Pons (tissue), 1 donor: ENCODE results near the gene ZPBP.
A peak's percentile ranks its signal among the peaks of the same experiment; 100 is the strongest.

Experiments
- DNase-seq: peaks from one replicate; pipeline ENCODE4 v3.0.0-alpha.2; 2016; ENCODE audit warnings: low spot score

Gene ZPBP, protein sequence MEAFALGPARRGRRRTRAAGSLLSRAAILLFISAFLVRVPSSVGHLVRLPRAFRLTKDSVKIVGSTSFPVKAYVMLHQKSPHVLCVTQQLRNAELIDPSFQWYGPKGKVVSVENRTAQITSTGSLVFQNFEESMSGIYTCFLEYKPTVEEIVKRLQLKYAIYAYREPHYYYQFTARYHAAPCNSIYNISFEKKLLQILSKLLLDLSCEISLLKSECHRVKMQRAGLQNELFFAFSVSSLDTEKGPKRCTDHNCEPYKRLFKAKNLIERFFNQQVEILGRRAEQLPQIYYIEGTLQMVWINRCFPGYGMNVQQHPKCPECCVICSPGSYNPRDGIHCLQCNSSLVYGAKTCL

DNA sequence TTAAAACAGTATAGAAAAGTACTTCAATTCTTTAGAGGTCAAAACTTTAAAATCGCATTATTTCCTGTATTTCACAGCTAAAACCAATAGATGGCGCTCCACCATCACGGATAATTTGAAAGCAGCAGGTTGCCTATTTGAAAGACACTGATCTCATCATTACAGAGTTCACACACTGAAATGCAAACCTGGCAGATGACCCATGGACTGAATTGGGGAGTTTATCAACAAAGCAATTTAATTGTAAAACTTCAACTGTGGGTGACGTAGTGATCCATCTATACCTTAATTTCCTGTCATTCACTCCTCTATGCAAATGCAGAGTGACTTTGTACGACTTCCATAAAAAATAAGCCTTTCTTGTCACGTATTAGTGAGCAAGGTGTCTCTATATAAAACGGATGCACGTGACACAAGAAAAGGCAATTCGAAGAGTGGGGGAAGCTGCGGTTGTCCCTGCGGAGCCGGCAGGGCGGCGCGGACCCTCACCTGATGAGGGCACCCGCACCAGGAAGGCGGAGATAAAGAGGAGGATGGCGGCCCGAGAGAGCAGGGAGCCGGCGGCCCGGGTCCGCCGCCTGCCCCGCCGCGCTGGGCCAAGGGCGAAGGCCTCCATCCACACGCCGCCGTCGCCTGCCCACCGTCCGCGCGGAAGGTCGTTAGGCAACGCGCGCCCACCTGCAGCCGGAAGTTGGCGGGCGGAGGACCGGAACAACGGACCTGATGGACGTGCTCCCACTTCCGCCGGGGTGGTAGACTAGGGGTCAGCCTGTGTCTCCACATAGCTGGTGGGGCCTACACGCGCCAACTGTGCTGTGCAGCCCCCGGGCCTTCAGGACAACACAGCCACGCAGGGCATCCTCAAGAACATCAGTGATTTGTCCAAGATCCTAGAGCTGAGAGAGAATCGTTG lies at the start of gene ZPBP:
TSS of gene ZPBP (minus strand) at position 668 of the 913 bp plus-strand sequence. CDS start at position 616, 52 bp downstream.
- peak; percentile 68 for DNase-seq

DNA sequence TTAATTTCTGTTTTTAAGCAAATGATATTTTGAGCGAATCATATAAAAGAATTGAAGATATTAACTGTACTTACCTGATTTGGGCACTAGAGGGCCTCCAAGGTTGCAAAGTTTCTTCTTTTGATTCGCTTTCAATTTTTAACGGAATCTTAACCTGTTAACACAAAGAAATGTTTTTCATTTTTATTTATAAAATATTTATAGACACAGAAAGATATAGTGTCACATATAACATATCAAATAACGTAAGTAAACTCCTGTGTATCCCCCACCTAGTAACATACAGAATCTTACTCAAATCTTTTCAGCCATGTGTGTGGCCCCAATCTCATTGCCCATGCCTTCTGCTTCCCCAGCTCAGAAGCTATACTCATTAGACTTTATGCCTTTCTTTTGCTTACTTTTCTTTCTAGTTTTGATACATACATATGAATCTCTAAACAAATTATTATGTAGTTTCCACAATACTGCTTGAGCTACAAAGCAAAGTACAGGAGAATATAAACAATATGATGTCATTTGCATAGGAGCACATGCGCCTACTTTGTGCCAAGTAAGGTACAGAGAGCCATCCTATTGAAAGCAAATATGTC lies 49.5 kb upstream of the ZPBP start:
- peak; percentile 44 for DNase-seq

DNA sequence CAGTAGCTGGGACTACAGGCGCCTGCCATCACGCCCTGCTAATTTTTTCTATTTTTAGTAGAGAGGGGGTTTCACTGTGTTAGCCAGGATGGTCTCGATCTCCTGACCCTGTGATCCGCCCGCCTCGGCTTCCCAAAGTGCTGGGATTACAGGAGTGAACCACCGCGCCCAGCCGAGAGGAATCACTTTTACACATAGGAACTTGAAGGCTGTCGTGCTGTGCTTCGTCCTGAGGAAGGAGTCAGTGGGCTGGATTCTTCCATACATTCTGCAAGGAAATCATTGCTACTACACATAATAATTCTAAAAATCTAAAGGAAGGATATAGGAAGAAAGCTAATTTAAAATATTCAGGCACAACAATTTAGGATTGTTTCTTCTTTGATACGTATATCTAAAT lies 48.8 kb upstream of the ZPBP start:
- DNase-seq, result no peak

DNA sequence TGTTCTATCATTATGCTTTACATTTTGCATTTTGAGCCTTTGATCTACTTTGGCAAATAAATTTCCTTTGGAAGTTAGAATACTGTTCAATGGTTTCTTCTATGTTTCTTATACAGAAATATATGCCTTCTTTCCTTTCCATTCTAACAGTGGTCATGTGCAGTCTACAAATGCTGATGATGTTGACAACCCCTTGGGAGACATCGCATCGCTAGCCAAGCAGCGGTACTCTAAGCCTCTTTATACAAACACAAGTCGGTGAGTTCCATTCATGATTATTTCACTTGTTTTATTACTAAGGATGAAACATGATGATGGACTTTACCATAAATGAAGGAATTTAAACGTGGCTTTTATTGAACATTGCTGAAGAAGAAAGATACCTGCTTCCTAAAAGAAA lies 48.1 kb upstream of the ZPBP start:
- no peak for DNase-seq

DNA sequence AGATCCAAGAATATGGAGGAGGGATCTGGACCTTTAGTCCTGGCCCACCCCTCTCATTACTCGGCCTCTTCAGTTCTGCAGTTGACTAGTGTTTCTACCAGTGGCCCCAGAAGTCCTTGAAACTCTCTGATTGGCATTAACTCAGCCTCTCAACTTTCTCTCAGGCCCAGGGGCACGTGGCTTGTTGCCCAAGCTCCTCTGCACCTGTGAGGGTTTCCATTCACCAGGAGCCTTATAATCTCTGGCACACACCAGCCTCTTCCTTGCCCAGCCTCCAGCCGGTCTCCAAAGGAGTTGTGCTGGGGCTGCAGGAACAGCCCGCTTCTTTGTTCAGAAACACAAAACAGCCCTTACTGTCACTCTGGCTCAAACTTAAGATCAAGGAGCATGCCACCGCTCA lies 47.6 kb upstream of the ZPBP start:
- DNase-seq, result no peak

DNA sequence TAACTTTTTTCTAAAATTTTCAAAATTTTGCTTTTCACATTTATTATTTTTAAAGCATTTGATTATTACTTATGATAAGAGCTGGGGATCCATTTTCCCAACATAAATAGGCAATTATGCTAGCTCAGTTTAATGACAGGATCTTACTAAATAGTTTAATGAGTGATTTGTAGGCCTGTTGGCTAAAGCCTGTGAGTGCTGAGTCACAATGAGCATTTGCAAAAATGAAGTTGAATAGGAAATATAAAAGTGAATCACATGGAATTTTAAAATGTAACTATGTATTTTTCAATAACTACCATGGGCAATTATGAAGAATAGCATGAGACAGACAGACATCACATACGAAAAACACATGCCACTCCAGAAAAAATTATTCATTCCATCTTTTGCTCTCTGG lies 45.1 kb upstream of the ZPBP start:
- DNase-seq, result no peak

DNA sequence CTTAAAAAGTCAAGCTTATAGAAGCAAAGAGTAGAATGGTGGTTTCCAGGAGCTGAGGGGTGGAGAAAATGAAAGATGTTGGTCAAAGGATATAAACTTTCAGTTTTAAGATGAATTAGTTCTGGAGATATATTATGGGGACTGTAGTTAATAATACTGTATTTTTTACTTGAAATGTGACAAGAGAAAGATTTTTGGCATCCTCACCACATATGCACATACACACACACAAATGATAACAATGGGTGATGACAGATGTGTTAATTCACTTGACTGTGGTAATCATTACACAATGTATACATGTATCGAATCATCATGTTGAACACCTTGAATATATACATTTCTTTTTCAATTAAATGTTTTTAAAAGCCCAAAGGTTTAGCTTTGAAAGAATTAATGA lies 32.7 kb upstream of the ZPBP start:
- no peak for DNase-seq

DNA sequence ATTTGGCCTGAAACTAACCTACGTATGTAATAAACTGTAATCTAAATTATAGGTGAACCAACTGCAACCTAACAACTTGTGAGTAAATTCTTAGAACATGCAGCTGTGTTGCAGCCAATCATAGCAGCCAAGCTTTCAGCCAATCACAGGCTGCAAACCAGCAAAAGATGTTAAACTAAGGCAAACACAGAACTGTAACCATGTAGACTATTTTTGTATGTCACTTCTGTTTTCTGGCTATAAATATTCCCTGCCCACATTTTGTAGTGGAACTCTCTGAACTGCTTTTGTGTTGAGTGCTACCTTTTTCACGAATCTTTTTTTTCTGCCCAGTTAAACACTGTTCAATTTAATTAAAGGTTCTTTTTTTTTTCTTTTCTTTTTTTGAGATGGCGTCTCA lies 28.2 kb upstream of the ZPBP start:
- peak; percentile 24 for DNase-seq

DNA sequence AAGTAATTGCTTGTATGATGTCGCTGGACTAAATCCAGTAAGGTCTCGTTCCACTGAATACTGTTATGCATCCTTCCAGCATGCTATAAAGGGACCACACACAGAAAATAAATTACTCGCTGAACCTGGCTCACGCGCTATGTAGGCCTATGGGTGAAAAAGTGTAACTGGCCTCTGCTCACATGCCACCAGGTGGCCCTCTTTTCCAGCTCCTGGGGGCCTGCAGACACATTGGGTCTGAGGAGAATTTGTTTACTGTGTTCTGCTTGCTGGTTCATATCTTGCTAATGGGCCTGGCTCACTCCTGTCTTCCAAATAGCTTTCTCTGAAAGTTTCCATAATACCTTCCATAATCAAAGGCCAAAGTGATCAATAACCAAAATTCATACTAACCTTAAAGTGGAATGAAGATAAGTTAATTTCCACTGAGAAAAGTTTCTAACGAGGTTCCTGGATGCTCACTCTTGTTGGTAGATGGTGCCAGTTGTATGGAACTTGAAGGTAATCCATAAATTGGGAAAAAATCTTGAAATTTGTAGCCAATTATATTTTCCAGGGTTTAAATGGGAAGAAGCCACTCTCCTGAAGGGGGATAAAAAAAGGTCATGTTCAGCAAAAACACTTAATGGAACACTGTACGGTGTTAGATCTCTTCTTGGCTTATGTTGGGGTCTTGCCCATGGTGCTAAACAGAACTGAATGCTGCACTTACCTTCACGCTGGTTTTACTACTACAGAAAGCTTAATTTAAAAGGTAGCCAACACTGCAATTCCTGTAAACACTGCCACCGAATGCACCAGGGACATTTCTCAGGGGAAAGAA lies 27.0 kb upstream of the ZPBP start:
- no peak for DNase-seq

DNA sequence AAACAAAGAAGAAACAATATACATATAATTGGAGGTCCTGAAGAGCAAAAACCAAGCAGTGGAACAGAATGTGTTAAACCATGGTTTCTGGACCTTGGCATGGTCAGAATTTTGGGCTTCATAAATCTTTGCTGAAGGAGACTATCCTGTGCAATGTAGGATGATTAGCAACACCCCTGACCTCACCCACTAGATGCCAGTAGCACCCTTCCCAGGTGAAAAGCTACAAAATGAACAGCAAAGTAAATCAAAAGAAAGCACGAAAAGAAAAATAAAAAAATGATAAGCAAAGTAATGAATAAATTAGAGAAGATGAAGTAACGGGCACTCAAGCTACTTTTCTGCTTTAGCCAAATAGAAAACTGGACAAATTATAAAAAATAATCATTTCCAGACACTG lies 19.2 kb upstream of the ZPBP start:
- no peak for DNase-seq

DNA sequence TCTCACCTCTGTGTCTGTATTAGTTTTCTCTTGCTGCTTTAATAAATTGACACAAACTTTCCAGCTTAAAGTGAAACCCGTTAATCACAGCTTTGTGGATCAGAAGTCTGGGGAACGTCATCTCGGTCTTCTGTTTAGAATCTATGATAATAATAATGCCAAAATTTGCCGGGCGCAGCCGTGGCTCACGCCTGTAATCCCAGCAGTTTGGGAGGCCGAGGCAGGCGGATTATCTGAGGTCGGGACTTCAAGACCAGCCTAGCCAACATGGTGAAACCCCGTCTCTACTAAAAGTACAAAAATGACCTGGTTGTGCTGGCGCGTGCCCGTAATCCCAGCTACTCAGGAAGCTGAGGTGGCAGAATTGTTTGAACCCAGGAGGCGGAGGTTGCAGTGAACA lies 8.8 kb upstream of the ZPBP start:
- DNase-seq, result no peak

DNA sequence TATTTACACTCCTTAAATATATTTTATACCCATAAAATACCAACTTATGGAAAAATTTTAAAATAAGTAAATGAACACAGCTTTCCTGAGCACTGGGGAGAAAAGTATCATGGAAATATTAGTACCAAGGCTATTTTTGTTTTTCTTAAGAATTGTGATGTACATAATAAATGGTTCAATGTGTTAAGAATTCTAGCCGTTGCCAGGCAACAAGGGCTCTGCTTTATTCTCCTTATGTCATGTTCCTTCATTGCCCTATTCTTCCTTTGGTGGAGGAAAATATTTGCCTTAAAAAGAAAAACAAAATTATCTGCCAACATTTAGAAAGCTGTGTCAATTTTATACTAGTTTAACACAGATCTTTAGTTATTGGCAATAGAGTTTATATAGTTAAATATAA lies 2.6 kb upstream of the ZPBP start:
- no peak for DNase-seq

DNA sequence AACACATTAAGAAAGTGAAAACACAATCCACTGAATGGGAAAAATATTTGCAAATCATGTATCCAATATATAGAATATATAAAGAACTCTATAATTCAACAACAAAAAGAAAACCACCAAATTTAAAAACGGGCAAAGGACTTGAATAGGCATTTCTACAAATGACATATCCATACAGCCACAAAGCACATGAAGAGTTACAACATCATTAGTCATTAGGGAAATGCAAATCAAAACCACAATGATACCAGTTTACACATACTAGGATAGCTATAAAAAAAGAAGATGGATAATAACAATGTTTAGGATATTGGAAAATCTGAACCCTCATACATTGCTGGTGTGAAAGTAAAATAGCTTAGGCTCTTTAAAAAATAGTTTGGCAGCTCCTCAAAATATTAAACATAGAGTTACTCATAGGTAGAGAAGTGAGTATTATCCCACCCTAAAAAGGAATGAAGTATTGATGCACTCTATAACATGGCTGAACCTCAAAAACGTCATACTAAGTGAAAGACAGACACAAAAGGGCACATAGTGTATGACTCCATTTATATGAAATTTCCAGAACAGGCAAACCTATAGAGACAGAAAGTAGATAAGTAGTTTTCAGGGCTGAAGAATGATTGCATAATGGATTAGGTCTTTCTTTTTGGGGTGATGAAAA lies 4.5 kb downstream of the ZPBP start:
- DNase-seq, result no peak

DNA sequence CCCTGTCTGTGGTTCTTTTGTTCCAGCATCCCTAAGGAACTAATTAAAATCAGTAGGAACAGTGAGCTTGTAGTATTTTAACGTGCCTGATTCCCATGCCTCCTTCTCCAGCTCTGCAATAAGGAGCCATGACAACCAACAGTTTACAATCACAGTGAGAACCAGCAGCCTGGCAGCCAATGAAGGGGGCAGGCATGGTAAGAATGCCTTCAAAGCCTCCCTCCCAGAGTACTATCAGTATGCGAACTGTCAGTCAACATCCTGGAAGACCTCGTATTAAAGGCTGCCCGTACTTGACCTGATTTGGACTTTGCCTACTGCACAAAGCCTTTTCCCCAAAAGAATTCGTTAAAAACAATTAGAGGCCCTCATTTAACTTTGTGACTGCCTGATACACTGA lies 7.7 kb downstream of the ZPBP start:
- no peak for DNase-seq

DNA sequence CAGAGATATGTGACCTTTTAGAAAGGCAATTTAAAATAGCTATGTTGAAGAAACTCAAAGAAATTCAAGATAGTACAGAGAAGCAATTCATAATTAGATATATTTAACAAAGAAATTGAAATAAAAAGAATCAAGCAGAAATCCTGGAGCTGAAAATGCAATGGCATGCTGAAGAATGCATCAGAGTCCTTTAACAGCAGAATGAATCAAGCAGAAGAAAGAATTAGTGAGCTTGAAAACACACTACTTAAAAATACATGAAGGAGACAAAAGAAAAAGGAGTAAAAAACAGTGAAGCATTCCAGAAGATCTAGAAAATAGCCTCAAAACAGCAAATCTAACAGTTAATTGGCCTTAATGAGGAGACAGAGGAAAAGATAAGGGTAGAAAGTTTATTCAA lies 20.0 kb downstream of the ZPBP start:
- DNase-seq, result no peak

DNA sequence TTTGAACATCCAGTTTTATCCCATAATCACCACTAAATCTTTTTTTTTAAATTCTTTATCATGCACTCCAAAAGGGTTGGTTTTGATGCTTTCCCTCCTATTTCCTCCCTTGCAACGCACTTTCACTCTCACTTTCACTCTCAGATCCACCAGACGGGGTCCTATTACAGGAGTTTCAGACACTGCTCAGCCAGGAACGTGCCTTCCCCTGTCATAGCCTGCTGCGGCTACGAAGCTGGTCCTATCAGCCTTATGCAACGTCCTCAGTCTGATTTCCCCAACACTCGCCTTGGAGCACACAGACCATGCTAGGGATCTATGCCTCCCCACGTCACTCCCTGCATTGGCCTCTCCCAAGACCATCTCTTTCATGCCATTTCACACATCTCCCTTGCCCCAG lies 23.4 kb downstream of the ZPBP start:
- peak; percentile 44 for DNase-seq

DNA sequence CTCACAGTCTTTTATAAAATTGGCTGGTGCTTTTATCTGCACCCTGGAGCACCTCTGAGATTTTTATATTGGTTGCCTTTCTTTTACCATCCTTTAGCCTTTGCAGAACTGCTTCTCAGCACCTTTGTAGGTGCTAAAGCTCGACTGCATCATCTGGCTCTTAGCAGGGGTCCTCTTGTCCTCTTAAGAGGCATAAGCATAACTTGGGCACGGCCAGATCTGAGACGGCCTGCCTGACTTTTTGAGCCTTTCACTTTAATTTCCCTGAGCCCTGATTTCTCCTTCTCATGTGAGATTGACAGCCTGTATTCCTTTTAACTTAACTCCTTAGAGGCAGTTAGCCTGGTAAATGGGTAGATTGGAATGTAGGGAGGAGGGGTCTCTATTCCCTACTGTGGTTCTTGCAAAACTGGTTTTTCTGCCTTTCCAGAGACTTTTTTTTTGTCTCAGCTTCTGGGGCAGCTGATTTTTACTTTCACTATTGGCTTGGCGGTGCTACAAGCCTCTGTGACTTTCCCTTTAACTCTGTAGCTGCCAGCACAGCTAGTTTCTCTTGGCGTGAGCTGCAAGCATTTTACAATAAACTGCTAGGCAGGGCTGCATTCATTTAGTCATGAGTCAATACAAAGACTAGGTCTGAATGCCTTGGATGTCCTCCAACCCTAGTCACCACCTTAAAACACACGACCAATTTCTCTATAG lies 24.0 kb downstream of the ZPBP start:
- DNase-seq, result peak; percentile 38

DNA sequence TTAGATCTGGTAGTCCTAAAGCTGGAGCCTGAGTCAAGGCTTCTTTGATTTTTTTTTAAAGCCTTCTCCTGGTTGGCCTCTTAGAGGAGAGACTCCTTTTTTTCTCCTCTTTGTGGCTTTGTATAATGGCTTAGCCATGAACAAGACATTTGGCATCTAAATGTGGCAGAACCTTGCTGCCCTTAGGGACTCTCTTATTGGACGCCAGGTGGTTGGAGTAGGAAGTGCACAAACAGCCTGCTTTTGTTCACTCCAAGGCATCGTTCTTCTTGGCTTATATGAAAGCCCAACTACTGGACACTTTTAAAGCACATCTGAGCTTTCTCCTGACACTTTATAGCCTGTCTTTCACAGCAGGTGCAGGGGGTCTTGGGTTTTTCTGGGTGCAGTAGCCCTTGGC lies 25.0 kb downstream of the ZPBP start:
- DNase-seq, result peak; percentile 17

DNA sequence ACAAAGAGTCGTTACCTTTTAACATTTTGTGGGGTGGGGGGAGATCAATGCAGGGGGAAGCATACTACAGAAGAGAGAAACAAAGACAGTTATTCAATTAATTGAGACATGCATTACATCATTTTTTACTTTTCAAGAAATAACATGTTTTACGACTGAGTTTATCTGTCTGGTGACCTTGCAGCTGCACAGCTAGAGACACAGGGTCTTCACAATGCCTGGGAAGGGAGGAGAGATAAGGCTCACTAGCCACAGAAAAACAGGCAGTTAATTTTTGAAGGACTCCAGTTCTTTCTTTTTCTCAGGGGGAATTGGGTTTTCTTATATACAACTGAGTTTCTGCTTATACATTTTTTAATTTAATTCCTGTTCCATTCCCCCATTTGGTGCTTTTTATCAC lies 30.1 kb downstream of the ZPBP start:
- no peak for DNase-seq

DNA sequence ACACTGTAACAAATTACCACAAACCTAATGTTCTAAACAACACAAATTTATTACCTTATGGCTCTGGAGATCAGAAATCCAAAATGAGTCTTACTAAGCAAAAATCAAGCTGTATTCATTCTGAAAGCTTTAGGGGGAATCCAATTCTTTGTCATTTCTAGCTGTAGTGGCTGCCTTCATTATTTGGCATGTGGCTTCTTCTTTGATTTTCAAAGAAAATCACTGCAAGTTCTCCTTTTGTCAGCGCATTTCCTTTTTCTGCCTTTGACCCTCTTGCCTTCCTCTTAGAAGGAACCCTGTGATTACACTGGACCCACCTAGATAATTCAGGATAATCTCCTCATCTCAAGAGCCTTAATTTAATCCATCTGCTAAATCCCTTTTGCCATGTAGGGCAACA lies 36.9 kb downstream of the ZPBP start:
- peak; percentile 10 for DNase-seq

DNA sequence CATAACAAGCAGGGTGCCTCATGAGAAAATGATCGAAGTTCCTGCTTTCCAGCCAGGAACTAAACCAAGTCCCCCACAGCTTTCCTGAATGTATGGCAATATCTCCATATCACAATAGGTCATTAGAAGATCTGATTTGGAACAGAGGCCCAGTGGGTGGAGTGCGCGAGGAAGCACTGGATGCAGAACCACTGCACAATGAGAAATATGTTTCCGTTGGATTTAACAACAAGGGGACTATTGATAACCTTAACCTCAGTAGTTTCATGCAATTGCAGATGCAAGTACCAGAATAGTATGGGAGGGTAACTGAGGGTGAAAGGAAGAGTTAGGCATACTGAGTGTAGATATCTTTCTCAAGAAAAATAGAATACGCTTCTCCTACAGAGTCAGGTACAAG lies 45.3 kb downstream of the ZPBP start:
- no peak for DNase-seq
